Mesodermal cell (in vitro differentiated cells): ENCODE measurements around the gene RAET1E.
"Not testable (repeated sequence)": the region's sequence is repeated elsewhere in the genome, so short reads cannot be mapped to it uniquely, and the experiment has no call there.

Experiments
- H3K27ac ChIP-seq: 2 replicates; pipeline ENCODE4 v1.7.0; 2013; ENCODE audit warnings: mild to moderate bottlenecking, low read depth, low read length, moderate library complexity; ENCODE audit not compliant: severe bottlenecking
- H3K36me3 ChIP-seq: 2 replicates; pipeline ENCODE4 v1.7.1; 2013; ENCODE audit warnings: mild to moderate bottlenecking, low read length, moderate library complexity; ENCODE audit not compliant: control insufficient read depth, insufficient read depth
- H3K4me1 ChIP-seq: one replicate; pipeline ENCODE4 v1.7.1; 2013; ENCODE audit warnings: mild to moderate bottlenecking, low read length; ENCODE audit not compliant: insufficient read depth, control insufficient read depth, poor library complexity, severe bottlenecking
- H3K4me3 ChIP-seq: 2 replicates; pipeline ENCODE4 v1.7.0; 2013; ENCODE audit warnings: low read length, control low read depth, mild to moderate bottlenecking; ENCODE audit not compliant: insufficient read depth, poor library complexity, severe bottlenecking; ENCODE audit errors: extremely low read depth
- H3K9me3 ChIP-seq: 2 replicates; pipeline ENCODE4 v1.7.1; 2013; ENCODE audit warnings: mild to moderate bottlenecking, low read length, moderate library complexity; ENCODE audit not compliant: control insufficient read depth
- WGBS, 2 experiments: methylation state at CpG; one replicate each; pipeline ENCODE4 v1.1.5; 2013; ENCODE audit warnings: missing lambda C conversion rate in 2 of 2; ENCODE audit not compliant: insufficient coverage in 2 of 2; 5-methylcytosine and 5-hydroxymethylcytosine counted together

The RAET1E gene

GRCh38 chr6:149908480-149908879 is 10.6 kb upstream of the RAET1E start:
- not testable (repeated sequence) for H3K4me3 ChIP-seq, H3K27ac ChIP-seq, H3K36me3 ChIP-seq, H3K4me1 ChIP-seq
- WGBS, 2 experiments: 59 to 72% methylated on average over 3 of the region's 4 CpGs
- peaks cover 11% of the 10 kb centered on the region for H3K9me3 ChIP-seq

- Histone ChIP-seq H3K27ac (no peak overlapping the region), H3K4me3 (no peak overlapping the region), H3K4me1 (no peaks in the 10 kb centered on the region), H3K9me3 (peaks cover 11% of the 10 kb centered on the region), H3K36me3 (no peaks in the 10 kb centered on the region)
- 75 to 77% methylated on average over 1 to 2 of the region's 2 CpGs for WGBS, 2 experiments
Observed at GRCh38 chr6:149907317-149907716, 9.4 kb upstream of the RAET1E start.

GRCh38 chr6:149906405-149906804 is 8.5 kb upstream of the RAET1E start:
- Histone ChIP-seq H3K36me3 (no peaks in the 10 kb centered on the region), H3K9me3 (peaks cover 11% of the 10 kb centered on the region), H3K4me3 (no peak overlapping the region), H3K27ac (no peak overlapping the region), H3K4me1 (no peaks in the 10 kb centered on the region)
- WGBS, 2 experiments: 92 to 96% methylated on average over 3 to 4 of the region's 4 CpGs

- 90 to 93% methylated on average over 6 of the region's 6 CpGs for WGBS, 2 experiments
- Histone ChIP-seq H3K36me3 (no peaks in the 10 kb centered on the region), H3K27ac (no peak overlapping the region), H3K4me3 (no peak overlapping the region), H3K4me1 (no peaks in the 10 kb centered on the region), H3K9me3 (peaks cover 11% of the 10 kb centered on the region)
Observed at GRCh38 chr6:149905911-149906371, 8.0 kb upstream of the RAET1E start.

- Histone ChIP-seq H3K9me3 (peaks cover 11% of the 10 kb centered on the region), H3K4me1 (no peaks in the 10 kb centered on the region), H3K27ac (no peak overlapping the region), H3K4me3 (no peak overlapping the region), H3K36me3 (no peaks in the 10 kb centered on the region)
- whole genome bisulfite sequencing, 2 experiments: 89 to 93% methylated on average over 17 to 18 of the region's 18 CpGs
Observed at GRCh38 chr6:149905371-149905910, 7.5 kb upstream of the RAET1E start.

- Histone ChIP-seq H3K36me3 (no peaks in the 10 kb centered on the region), H3K4me1 (no peaks in the 10 kb centered on the region), H3K9me3 (peaks cover 11% of the 10 kb centered on the region), H3K27ac (no peak overlapping the region), H3K4me3 (no peak overlapping the region)
- 92 to 93% methylated on average over 12 to 13 of the region's 13 CpGs for WGBS, 2 experiments
Observed at GRCh38 chr6:149904661-149905370, 6.9 kb upstream of the RAET1E start.

GRCh38 chr6:149903938-149904611 is 6.2 kb upstream of the RAET1E start:
- Histone ChIP-seq H3K4me1 (no peaks in the 10 kb centered on the region), H3K9me3 (peaks cover 11% of the 10 kb centered on the region)
- 67 to 72% methylated on average over 5 of the region's 5 CpGs for WGBS, 2 experiments

GRCh38 chr6:149901444-149902140 is 3.7 kb upstream of the RAET1E start:
- H3K36me3 ChIP-seq: no peaks in the 10 kb centered on the region
- H3K4me1 ChIP-seq: peaks cover 11% of the 10 kb centered on the region
- H3K4me3 ChIP-seq: no peak overlapping the region
- WGBS, 2 experiments: 58 to 97% methylated on average over 2 to 3 of the region's 6 CpGs
- no peaks in the 10 kb centered on the region for H3K9me3 ChIP-seq
- H3K27ac ChIP-seq: no peak overlapping the region

More at GRCh38 chr6:149903938-149904611, 6.2 kb upstream of the RAET1E start:
- Histone ChIP-seq H3K4me3 (no peak overlapping the region), H3K36me3 (no peaks in the 10 kb centered on the region), H3K27ac (no peak overlapping the region)

GRCh38 chr6:149900620-149901443 is 2.9 kb upstream of the RAET1E start:
- no peaks in the 10 kb centered on the region for H3K36me3 ChIP-seq
- peaks cover 18% of the 10 kb centered on the region for H3K4me1 ChIP-seq
- 88 to 92% methylated on average over 9 to 10 of the region's 11 CpGs for WGBS, 2 experiments
- H3K4me3 ChIP-seq: no peak overlapping the region
- H3K9me3 ChIP-seq: no peaks in the 10 kb centered on the region
- H3K27ac ChIP-seq: no peak overlapping the region
